Esophagus squamous epithelium (tissue), 5 donors: ENCODE measurements around the gene CBX5. TPM values are rescaled to one million over a fixed set of nuclear protein-coding genes. Genes with fewer than 3 reads are reported as not detected.

Source experiments
- DNase-seq: peaks from one replicate; lab custom pipeline; 2025; lab: John Stamatoyannopoulos, UW
- H3K27ac ChIP-seq, 4 donors: fragments of 200-600 bp; sonication (generic); one replicate each; pipeline ENCODE4 v1.5.1; 2016 to 2019; ENCODE audit warnings: mild to moderate bottlenecking in 1 of 4
- H3K27me3 ChIP-seq, 4 donors: fragments of 200-600 bp; sonication (generic); 1 replicate in 3 of 4; 2 replicates in 1 of 4; pipeline versions ENCODE4 v1.5.1 to v1.6.0; 2017 to 2021; ENCODE audit warnings: antibody characterized with exemption in 1 of 4
- H3K36me3 ChIP-seq, 3 donors: fragments of 200-600 bp; sonication (generic); one replicate each; pipeline ENCODE4 v1.5.1; 2016 to 2019
- H3K4me1 ChIP-seq, 3 donors: fragments of 200-600 bp; sonication (generic); one replicate each; pipeline ENCODE4 v1.5.1; 2017 to 2019
- H3K4me3 ChIP-seq, 4 donors: fragments of 200-600 bp; sonication (generic); 1 replicate in 3 of 4; 2 replicates in 1 of 4; pipeline ENCODE4 v1.5.1; 2016 to 2019; ENCODE audit warnings: mild to moderate bottlenecking in 2 of 4, moderate library complexity in 1 of 4
- H3K9me3 ChIP-seq, 3 donors: fragments of 200-600 bp; sonication (generic); one replicate each; pipeline ENCODE4 v1.5.1; 2016 to 2019
- CTCF ChIP-seq, 6 experiments: fragments of 450-650 bp in 4 of 6; fragments of 200-600 bp in 2 of 6; sonication (generic) in 2 of 6; IDR thresholded peaks; one replicate each; pipeline ENCODE4 v1.5.1; 2016 to 2019; ENCODE audit warnings: antibody characterized with exemption in 6 of 6, mild to moderate bottlenecking in 4 of 6, moderate library complexity in 4 of 6
- POLR2A ChIP-seq, 4 donors: fragments of 450-650 bp; IDR thresholded peaks; one replicate each; pipeline ENCODE4 v1.6.1; 2017; ENCODE audit warnings: antibody characterized with exemption in 4 of 4, mild to moderate bottlenecking in 4 of 4, moderate library complexity in 3 of 4
- WGBS, 2 donors: methylation state at CpG; one replicate each; pipeline ENCODE4 v1.1.5; 2018; 5-methylcytosine and 5-hydroxymethylcytosine counted together
- intact Hi-C: fragments of 100-400 bp; cut with DNase I; formaldehyde crosslinking; loops from one replicate; pipeline ENCODE4 v1.15.0; 2022
- total RNA-seq, 4 donors: library from RNA; depleted of rRNA; stranded (reverse); fragments of >200 nt; gene quantifications; one replicate each; pipeline ENCODE4 v1.1.0, GENCODE V29; 2016
- donor health status: DM: yes; HTN: yes; CAD: no.

CBX5 gene
- total RNA-seq, 4 donors from 2014 or later: 13.2 to 29.9 (median 23.7) TPM

DNA sequence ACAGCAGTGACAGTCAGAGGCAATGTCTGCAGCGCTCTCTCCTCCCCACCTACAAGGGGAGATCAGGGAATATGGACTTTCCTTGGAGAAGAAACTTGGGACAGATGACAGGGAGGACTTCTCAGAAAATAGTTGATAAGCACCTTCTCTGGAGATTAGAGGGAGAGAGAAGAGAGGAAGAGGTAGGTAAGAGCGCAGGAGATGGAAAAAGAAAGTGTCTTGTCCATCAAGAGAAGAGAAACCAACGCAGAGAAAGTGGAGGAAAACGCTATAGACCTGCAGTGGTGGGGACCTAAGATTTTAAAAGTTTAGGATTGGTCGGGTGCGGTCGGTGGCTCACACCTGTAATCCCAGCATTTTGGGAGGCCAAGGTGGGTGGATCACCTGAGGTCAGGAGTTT lies 75.6 kb downstream of the CBX5 start:
- H3K27ac ChIP-seq: no peak overlapping the region
- H3K4me3 ChIP-seq: no peak overlapping the region
- intact Hi-C loops: loop anchor here (5.0 kb wide), 1 partner anchor 197 kb away; the partner anchor contains the start of gene HOXC8
- no peaks in the 10 kb centered on the region for H3K9me3 ChIP-seq
- H3K4me1 ChIP-seq: peaks cover 0 to 4% (median 0%) of the 10 kb centered on the region in 3 donors
- DNase-seq: no peak
- TF ChIP-seq CTCF (IDR thresholded peaks at IDR 0.05) (no peak), POLR2A (IDR thresholded peaks at IDR 0.05) (no peak)
- 78% methylated on average over 6 to 7 of the region's 7 CpGs for WGBS, 2 donors
- no peaks in the 10 kb centered on the region for H3K36me3 ChIP-seq
- H3K27me3 ChIP-seq: peaks cover 0 to 79% (median 0%) of the 10 kb centered on the region in 4 donors

GRCh38 chr12:54201001-54201794 lies 78.7 kb downstream of the CBX5 start:
- 0 to 20% methylated on average over 4 to 5 of the region's 8 CpGs for WGBS, 2 donors
- TF ChIP-seq POLR2A (IDR thresholded peaks at IDR 0.05) (no peak), CTCF (IDR thresholded peaks at IDR 0.05) (peak; percentile 91 to 99 (median 98))
- Histone ChIP-seq H3K36me3 (no peaks in the 10 kb centered on the region), H3K27ac (no peak overlapping the region), H3K27me3 (peaks cover 0 to 92% (median 0%) of the 10 kb centered on the region in 4 donors), H3K4me3 (no peak overlapping the region), H3K9me3 (no peaks in the 10 kb centered on the region), H3K4me1 (peaks cover 0 to 14% (median 10%) of the 10 kb centered on the region in 3 donors)
- no peak for DNase-seq
- intact Hi-C loops: loop anchor here (5.0 kb wide), 1 partner anchor 194 kb away; the partner anchor contains the start of gene HOXC8

DNA sequence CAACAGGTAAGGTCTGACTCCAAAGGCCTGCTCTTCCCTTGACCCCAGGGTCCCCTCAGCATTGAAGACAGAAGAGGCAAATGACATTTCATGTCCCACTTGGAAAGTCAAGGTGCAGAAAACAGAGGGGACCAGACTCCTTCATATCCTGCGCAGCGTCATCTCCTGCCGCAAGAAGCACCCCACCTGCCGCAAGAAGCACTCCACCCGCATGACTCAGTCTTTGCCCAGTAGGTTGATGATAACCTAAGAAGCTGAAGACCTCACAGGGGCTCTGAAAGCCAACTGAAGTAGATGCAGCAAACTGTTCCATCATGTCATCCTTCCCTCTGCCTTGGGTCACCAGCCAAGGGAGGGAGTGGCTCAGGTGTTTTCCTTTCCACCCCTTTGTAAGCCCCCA lies 79.5 kb downstream of the CBX5 start:
- Histone ChIP-seq H3K9me3 (no peaks in the 10 kb centered on the region), H3K27ac (no peak overlapping the region), H3K4me1 (peaks cover 0 to 22% (median 18%) of the 10 kb centered on the region in 3 donors), H3K36me3 (no peaks in the 10 kb centered on the region), H3K4me3 (no peak overlapping the region), H3K27me3 (peaks cover 0 to 92% (median 0%) of the 10 kb centered on the region in 4 donors)
- intact Hi-C loops: loop anchor here (5.0 kb wide), 1 partner anchor 193 kb away; the partner anchor contains the start of gene HOXC8
- no peak for DNase-seq
- WGBS, 2 donors: 67 to 80% methylated on average over 2 of the region's 5 CpGs
- TF ChIP-seq POLR2A (IDR thresholded peaks at IDR 0.05) (no peak), CTCF (IDR thresholded peaks at IDR 0.05) (no peak)

DNA sequence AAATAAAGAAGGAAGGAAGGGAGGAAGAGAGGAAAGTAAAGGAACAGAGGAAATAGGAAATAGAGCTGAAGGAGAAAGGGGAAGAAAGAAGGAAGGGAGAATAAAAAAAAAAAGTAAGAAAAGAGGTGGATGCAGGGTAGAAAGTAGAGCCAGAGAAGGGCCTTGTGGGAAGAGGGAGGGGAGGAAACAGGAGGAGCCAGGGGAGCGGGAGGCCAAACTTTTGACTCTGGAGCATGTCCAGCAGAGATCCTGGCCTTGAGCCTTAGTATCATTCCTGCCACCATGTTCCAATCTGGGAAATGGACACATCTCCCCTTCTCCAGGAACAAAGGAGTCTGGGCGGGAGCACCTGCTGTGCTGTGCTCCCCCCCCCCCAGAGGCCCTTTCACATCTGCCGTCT lies 80.0 kb downstream of the CBX5 start:
- no peaks in the 10 kb centered on the region for H3K9me3 ChIP-seq
- intact Hi-C loops: loop anchor here (5.0 kb wide), 1 partner anchor 193 kb away; the partner anchor contains the start of gene HOXC8
- no peak for DNase-seq
- peaks cover 0 to 92% (median 0%) of the 10 kb centered on the region in 4 donors for H3K27me3 ChIP-seq
- peaks cover 0 to 25% (median 19%) of the 10 kb centered on the region in 3 donors for H3K4me1 ChIP-seq
- no peak for TF ChIP-seq POLR2A (IDR thresholded peaks at IDR 0.05)
- no peak for TF ChIP-seq CTCF (IDR thresholded peaks at IDR 0.05)
- no peaks in the 10 kb centered on the region for H3K36me3 ChIP-seq
- no peak overlapping the region for H3K27ac ChIP-seq
- WGBS, 2 donors: 64 to 70% methylated on average over 2 of the region's 3 CpGs
- H3K4me3 ChIP-seq: no peak overlapping the region

GRCh38 chr12:54199034-54199433 lies 80.9 kb downstream of the CBX5 start:
- Histone ChIP-seq H3K36me3 (no peaks in the 10 kb centered on the region), H3K27ac (no peak overlapping the region), H3K4me1 (peaks cover 0 to 25% (median 19%) of the 10 kb centered on the region in 3 donors), H3K4me3 (no peak overlapping the region), H3K27me3 (peaks cover 0 to 93% (median 0%) of the 10 kb centered on the region in 4 donors), H3K9me3 (no peaks in the 10 kb centered on the region)
- no peak for TF ChIP-seq CTCF (IDR thresholded peaks at IDR 0.05)
- TF ChIP-seq POLR2A (IDR thresholded peaks at IDR 0.05): no peak
- 53 to 76% methylated on average over 6 of the region's 6 CpGs for WGBS, 2 donors
- intact Hi-C loops: no loop called here
- no peak for DNase-seq
